ENCODE results near the gene TAX1BP1.
"Not testable (repeated sequence)": the region's sequence is repeated elsewhere in the genome, so short reads cannot be mapped to it uniquely, and the experiment has no call there.

Gene TAX1BP1

DNA sequence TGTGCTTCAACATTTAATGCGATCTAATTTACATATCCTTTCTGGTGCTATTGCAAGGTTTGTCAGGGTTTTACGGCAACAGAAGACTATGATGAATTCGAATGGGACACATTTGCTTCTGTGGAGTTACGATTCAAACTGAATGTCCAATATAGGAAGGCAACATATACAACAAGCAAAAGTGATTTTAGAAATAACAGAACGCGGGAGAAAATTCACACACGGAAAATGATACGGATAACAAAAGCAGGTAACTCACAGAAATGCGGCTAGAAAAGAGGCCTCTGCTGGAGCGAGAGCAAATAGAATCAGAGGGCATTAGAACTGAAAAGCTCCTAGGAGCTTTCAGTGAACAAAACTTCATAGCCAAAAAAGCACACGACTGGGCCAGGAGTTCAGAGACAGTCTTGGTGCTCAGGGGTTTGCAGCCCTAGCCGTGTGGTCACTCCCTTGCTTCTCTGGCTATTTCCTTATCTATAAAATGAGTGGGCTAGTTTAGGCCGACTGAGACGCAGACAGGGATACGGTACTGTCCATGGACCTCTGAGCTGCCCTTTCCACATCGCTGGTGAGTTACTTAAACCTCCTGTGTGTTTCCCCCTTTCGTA is 557 bp upstream of the TAX1BP1 start:
- peak; percentile 84 for DNase-seq (ENCODE audit: low spot score)

- peak; percentile 98 for DNase-seq (ENCODE audit: low spot score)
Observed at GRCh38 chr7:27740449-27741086, 606 bp downstream of the TAX1BP1 start.

- DNase-seq (ENCODE audit: low spot score) = not testable (repeated sequence)
Observed at GRCh38 chr7:27742091-27742710, 2.2 kb downstream of the TAX1BP1 start.

- DNase-seq (ENCODE audit: low spot score) = peak; percentile 69
Observed at GRCh38 chr7:27745064-27745583, 5.2 kb downstream of the TAX1BP1 start.

DNA sequence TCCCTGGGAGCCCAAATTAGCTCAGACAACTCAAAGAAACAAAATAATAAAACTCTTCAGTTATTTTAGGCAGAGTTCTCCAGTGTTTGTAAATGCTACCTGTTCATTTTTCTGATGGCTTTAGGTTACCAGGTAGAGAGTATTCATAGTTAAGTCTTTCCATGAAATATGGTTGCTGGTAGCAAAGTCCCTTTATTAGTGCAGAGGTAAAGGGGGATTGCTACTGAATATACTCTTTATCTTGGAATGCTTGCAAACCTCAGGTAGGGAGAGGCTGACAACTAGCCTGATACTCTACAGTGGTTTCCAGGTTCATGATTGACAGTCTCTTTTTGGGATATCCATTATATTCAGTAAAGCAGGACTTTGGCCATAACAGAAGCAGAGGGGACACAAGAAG is 6.5 kb downstream of the TAX1BP1 start:
- no peak for DNase-seq (ENCODE audit: low spot score)

- DNase-seq (ENCODE audit: low spot score) = no peak
Observed at GRCh38 chr7:27746978-27747377, 7.0 kb downstream of the TAX1BP1 start.

DNA sequence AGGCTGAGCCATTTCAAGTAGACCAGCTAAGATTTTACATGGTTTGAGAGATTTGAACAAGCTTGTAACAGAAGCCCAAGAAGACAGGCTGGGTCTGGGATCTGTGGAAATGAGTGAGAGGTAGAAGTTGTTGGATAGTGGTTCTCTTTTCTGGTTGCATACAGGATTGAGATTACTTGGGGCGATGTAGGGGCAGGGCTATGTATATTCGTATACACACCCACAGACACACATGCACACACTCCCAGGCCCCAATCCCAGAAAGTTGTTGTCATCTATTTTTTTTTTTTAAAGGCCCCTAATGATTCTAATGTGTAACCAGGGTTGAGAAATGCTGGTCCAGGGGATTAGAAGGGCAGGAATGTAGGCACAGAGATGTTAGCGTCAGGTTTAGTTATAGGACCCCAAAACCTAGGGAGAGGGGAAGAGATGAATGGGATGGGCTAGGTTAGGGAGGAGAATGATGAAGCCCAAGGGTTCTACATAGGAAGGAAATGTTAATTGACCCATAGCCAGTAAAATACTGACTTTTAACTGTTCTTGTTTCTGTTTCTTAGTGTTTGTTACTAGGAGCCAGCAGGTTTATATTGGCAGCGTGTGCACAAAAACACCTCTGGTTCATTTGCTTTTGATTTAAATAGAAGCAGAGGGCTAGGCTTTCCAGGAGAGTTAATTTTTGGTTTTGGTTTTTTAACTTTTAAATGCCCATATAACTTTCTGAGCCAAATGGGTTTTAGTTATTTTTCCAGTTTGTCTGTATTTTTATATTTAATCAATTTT is 7.8 kb downstream of the TAX1BP1 start:
- DNase-seq (ENCODE audit: low spot score) = no peak

DNA sequence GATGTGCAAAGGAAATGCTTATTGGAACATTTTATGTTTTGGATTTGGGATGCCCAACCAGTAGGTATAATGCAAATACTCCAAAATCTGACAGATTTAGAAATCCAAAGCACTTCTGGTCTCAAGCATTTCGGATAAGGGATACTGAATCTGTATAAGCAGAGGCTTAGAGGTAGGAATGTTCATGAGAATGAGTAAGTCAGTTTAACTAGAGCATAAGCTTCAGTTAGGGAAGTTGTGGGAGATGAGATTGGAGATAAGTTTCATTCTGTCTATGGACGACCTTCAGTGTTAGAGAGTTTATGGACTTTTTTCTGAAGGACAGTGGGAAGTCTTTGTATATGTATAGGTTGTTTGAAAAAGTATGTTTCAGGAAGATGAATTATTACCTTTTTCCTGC is 10.4 kb downstream of the TAX1BP1 start:
- DNase-seq (ENCODE audit: low spot score) = no peak

- DNase-seq (ENCODE audit: low spot score) = no peak
Observed at GRCh38 chr7:27751888-27752660, 12.1 kb downstream of the TAX1BP1 start.

- no peak for DNase-seq (ENCODE audit: low spot score)
Observed at GRCh38 chr7:27753863-27754262, 13.9 kb downstream of the TAX1BP1 start.

DNA sequence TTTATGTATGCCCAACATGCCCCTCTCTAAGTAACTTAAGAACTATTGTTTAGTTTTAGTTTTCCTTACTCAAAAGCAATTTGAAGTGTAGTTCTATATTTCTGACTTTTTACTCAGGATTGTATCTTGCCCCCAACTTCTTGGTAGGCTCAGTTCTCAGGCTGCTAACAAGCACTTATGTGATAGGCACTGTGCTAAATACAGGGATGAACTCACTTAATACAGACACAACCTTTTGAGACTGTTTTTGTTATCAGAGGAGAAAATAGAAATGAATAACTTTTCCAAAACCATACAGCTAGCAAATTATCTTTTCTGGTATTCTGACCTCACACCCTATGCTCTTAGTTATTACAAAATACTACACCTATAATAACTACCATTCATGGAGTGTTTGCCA is 16.3 kb downstream of the TAX1BP1 start:
- DNase-seq (ENCODE audit: low spot score) = no peak

- no peak for DNase-seq (ENCODE audit: low spot score)
Observed at GRCh38 chr7:27759491-27759890, 19.5 kb downstream of the TAX1BP1 start.

- DNase-seq (ENCODE audit: low spot score) = no peak
Observed at GRCh38 chr7:27762062-27762461, 22.1 kb downstream of the TAX1BP1 start.

GRCh38 chr7:27763983-27764508 is 24.1 kb downstream of the TAX1BP1 start:
- DNase-seq (ENCODE audit: low spot score) = no peak

DNA sequence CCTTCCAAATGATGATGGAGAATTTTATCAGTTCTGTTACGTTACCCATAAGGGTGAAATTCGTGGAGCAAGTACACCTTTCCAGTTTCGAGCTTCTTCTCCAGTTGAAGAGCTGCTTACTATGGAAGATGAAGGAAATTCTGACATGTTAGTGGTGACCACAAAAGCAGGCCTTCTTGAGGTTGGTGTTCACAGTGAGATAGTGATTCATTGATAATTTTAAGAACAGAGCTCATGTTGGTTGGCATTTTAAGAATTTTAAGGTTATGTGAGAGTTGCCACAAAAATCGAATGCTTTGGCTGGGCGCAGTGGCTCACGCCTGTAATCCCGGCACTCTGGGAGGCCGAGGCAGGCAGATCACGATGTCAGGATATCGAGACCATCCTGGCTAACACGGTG is 25.9 kb downstream of the TAX1BP1 start:
- no peak for DNase-seq (ENCODE audit: low spot score)

DNA sequence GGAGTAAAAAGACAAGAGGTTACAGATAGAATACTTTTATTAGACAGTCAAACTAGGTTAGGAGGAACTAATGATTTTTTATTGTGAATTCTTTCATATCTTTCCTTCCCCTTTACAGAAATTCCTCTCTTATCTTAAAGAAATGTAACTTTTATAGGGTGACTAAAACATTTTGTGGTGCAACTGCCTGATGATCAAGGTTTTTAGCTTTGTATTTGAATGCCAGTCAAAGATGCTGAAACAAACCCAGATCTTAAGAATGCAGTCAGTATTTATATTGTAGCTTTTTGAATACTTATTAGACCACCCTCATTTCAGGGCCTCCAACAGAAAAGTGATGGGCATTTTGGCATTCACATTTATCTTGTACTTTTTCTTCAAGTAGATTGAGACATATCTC is 27.4 kb downstream of the TAX1BP1 start:
- no peak for DNase-seq (ENCODE audit: low spot score)

GRCh38 chr7:27771111-27771510 is 31.1 kb downstream of the TAX1BP1 start:
- DNase-seq (ENCODE audit: low spot score) = no peak

DNA sequence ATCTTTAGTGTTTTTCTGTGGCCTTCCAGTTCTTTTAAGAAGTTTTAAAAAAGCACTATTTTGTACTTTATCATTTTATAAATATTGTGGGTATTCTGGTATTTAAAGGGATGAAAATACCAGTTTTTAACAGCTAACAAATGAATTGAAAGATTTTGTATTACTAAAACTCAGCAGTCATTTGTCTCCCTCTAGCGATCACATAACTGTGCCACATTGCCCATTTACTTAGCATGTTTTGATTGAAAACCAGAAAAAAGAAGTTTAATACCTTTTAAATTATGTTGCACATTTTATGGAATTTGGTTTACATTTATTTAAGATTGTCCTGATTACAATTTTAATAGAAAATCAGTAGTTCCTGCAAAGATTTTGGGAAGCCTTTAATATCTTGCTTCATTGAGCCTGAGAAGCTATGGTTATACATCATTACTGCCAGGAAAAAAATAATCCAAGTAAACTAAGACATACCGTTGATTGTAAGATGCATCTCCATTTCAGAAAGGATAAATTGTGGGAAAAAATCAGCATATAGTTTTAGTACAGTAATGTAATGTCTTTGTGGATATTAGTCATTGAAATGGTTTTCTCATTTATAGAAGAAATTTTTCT is 34.9 kb downstream of the TAX1BP1 start:
- peak; percentile 43 for DNase-seq (ENCODE audit: low spot score)

GRCh38 chr7:27775782-27776181 is 35.8 kb downstream of the TAX1BP1 start:
- DNase-seq (ENCODE audit: low spot score) = no peak

- DNase-seq (ENCODE audit: low spot score) = no peak
Observed at GRCh38 chr7:27777662-27778061, 37.7 kb downstream of the TAX1BP1 start.

GRCh38 chr7:27779873-27780272 is 39.9 kb downstream of the TAX1BP1 start:
- DNase-seq (ENCODE audit: low spot score) = no peak

Measured in SW480 (cell line).